PC-9 (cell line): ENCODE measurements around the gene MCTS1. TPM values are rescaled to one million over a fixed set of nuclear protein-coding genes. Genes with fewer than 3 reads are reported as not detected.

ENCODE experiments used
- BruUV-seq: library from RNA; stranded (reverse); fragments of 400-500 nt; replicated peaks from 2 replicates; lab custom pipeline; 2021; lab: Mats Ljungman, UMichigan
- CTCF ChIA-PET: fragments of 300-600 bp; sonication (Branson Sonifier 250); formaldehyde crosslinking; loops from one replicate; lab custom pipeline; 2022; ENCODE audit warnings: antibody characterized with exemption; lab: Charles Lee
- POLR2A ChIA-PET: fragments of 300-600 bp; sonication (Branson Sonifier 250); formaldehyde crosslinking; loops from one replicate; lab custom pipeline; 2022; ENCODE audit warnings: antibody characterized with exemption; ENCODE audit not compliant: unreplicated experiment; lab: Charles Lee
- DNase-seq, 2 experiments: peaks; one replicate each; pipeline versions ENCODE4 v3.0.0 to v3.0.0-alpha.2; 2015 to 2022; ENCODE audit warnings: mixed read lengths in 1 of 2
- H2AFZ ChIP-seq: fragments of 200-600 bp; sonication (generic); 2 replicates; pipeline ENCODE4 v1.8.1; 2017; ENCODE audit warnings: antibody characterized with exemption
- H3F3A ChIP-seq: fragments of 200-600 bp; sonication (generic); 2 replicates; pipeline ENCODE4 v1.8.1; 2017; ENCODE audit warnings: antibody characterized with exemption, mild to moderate bottlenecking, low read depth; ENCODE audit not compliant: insufficient read depth
- H3K27ac ChIP-seq: fragments of 200-600 bp; sonication (generic); 2 replicates; pipeline ENCODE4 v1.6.1; 2016; ENCODE audit warnings: mixed run types
- H3K27me3 ChIP-seq: fragments of 200-600 bp; sonication (generic); 2 replicates; pipeline ENCODE4 v1.6.1; 2016; ENCODE audit warnings: low read depth, mixed run types; ENCODE audit not compliant: insufficient read depth
- H3K36me3 ChIP-seq: fragments of 200-600 bp; sonication (generic); 2 replicates; pipeline ENCODE4 v1.6.1; 2016; ENCODE audit warnings: low read depth, mixed run types
- H3K4me1 ChIP-seq: fragments of 200-600 bp; sonication (generic); replicated peaks from 2 replicates; pipeline ENCODE4 v1.6.1; 2016; ENCODE audit warnings: mixed run types; ENCODE audit not compliant: insufficient read depth
- H3K4me2 ChIP-seq: fragments of 200-600 bp; sonication (generic); 2 replicates; pipeline ENCODE4 v1.6.1; 2017; ENCODE audit warnings: mixed run types
- H3K4me3 ChIP-seq: fragments of 200-600 bp; sonication (generic); 2 replicates; pipeline ENCODE4 v1.6.1; 2016; ENCODE audit warnings: mixed run types
- H3K79me2 ChIP-seq: fragments of 200-600 bp; sonication (generic); 2 replicates; pipeline ENCODE4 v1.6.1; 2017; ENCODE audit warnings: low read depth, mixed run types
- H3K9me2 ChIP-seq: fragments of 200-600 bp; sonication (generic); 2 replicates; pipeline ENCODE4 v1.8.1; 2017; ENCODE audit warnings: mild to moderate bottlenecking; ENCODE audit not compliant: insufficient read depth
- H3K9me3 ChIP-seq: fragments of 200-600 bp; sonication (generic); 2 replicates; pipeline ENCODE4 v1.8.1; 2016; ENCODE audit warnings: low read depth; ENCODE audit not compliant: insufficient read depth
- H4K20me1 ChIP-seq: fragments of 200-600 bp; sonication (generic); 2 replicates; pipeline ENCODE4 v1.8.1; 2017; ENCODE audit not compliant: insufficient read depth
- EZH2 ChIP-seq: fragments of 200-600 bp; sonication (generic); IDR thresholded peaks from 2 replicates; pipeline ENCODE4 v1.8.0; 2017; ENCODE audit warnings: antibody characterized with exemption, low read depth
- intact Hi-C: fragments of 100-400 bp; cut with micrococcal nuclease; formaldehyde crosslinking; loops from one replicate; pipeline ENCODE4 v1.10.0; 2022; ENCODE audit not compliant: unreplicated experiment
- total RNA-seq: library from RNA; stranded (reverse); gene quantifications from 2 replicates; pipeline ENCODE4 v1.2.3, GENCODE V29; 2021
- TF ChIP-seq, protein P1 (sequence below): fragments of 200-600 bp; sonication (generic); conservative IDR thresholded peaks from 2 replicates; pipeline ENCODE4 v1.6.1; 2017; ENCODE audit warnings: mixed run types, antibody characterized with exemption, mild to moderate bottlenecking, moderate library complexity

MCTS1 gene
- total RNA-seq, 1 experiment from 2014 or later = 98.4 TPM

DNA sequence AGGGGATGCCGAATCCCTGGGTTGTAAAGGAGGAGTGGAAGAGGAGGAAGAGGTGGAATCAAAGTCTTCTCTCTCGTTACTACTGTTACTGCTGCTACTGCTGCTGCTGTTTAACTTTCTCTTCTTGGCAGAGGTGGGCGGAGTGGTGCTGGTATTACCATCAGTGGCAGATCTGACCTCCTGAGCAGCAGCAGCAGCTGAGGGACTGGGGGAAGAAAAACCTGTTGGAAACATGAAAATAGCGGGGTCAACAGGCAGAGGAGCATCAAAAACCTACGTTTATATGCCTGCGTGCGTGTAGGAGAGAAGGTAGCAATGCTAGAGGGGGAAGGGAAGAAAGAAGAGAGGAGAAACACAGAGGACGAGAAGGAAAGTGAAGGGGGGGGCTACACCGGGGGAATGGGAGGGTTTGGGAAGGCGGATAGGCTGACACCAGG, 43.5 kb upstream of the MCTS1 start:
- peaks cover 39% of the 10 kb centered on the region for H3K4me1 ChIP-seq
- TF ChIP-seq, protein P1, sequence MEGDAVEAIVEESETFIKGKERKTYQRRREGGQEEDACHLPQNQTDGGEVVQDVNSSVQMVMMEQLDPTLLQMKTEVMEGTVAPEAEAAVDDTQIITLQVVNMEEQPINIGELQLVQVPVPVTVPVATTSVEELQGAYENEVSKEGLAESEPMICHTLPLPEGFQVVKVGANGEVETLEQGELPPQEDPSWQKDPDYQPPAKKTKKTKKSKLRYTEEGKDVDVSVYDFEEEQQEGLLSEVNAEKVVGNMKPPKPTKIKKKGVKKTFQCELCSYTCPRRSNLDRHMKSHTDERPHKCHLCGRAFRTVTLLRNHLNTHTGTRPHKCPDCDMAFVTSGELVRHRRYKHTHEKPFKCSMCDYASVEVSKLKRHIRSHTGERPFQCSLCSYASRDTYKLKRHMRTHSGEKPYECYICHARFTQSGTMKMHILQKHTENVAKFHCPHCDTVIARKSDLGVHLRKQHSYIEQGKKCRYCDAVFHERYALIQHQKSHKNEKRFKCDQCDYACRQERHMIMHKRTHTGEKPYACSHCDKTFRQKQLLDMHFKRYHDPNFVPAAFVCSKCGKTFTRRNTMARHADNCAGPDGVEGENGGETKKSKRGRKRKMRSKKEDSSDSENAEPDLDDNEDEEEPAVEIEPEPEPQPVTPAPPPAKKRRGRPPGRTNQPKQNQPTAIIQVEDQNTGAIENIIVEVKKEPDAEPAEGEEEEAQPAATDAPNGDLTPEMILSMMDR = no peak
- TF ChIP-seq EZH2 = no peak
- CTCF ChIA-PET = no interaction called here
- no peaks in the 10 kb centered on the region for H3K9me2 ChIP-seq
- peak overlapping the region; percentile 98 for H3K27ac ChIP-seq
- BruUV-seq = TSS peak; percentile 59
- peaks cover 68% of the 10 kb centered on the region for H3K79me2 ChIP-seq
- H3K27me3 ChIP-seq = no peaks in the 10 kb centered on the region
- peak overlapping the region; percentile 89 for H3K4me2 ChIP-seq
- H4K20me1 ChIP-seq = no peaks in the 10 kb centered on the region; the same call in 1 of the 2 replicates
- no peaks in the 10 kb centered on the region for H3K9me3 ChIP-seq
- peaks cover 35% of the 10 kb centered on the region for H3F3A ChIP-seq
- H3K36me3 ChIP-seq = peaks cover 27% of the 10 kb centered on the region
- peak overlapping the region; percentile 68 for H2AFZ ChIP-seq
- POLR2A ChIA-PET = interaction anchor here (0.6 to 1.6 kb wide), 4 partner anchors 31 to 300 kb away, joined by 5 to 54 read pairs (median 6); partner anchors contain the start of gene MCTS1
- peak overlapping the region; percentile 92 for H3K4me3 ChIP-seq
- intact Hi-C loops = loop anchor here (1.0 to 5.0 kb wide), 2 partner anchors 10 to 102 kb away; no protein-coding TSS in a partner anchor
- DNase-seq = peak in 1 of 2 experiments; percentile 44

DNA sequence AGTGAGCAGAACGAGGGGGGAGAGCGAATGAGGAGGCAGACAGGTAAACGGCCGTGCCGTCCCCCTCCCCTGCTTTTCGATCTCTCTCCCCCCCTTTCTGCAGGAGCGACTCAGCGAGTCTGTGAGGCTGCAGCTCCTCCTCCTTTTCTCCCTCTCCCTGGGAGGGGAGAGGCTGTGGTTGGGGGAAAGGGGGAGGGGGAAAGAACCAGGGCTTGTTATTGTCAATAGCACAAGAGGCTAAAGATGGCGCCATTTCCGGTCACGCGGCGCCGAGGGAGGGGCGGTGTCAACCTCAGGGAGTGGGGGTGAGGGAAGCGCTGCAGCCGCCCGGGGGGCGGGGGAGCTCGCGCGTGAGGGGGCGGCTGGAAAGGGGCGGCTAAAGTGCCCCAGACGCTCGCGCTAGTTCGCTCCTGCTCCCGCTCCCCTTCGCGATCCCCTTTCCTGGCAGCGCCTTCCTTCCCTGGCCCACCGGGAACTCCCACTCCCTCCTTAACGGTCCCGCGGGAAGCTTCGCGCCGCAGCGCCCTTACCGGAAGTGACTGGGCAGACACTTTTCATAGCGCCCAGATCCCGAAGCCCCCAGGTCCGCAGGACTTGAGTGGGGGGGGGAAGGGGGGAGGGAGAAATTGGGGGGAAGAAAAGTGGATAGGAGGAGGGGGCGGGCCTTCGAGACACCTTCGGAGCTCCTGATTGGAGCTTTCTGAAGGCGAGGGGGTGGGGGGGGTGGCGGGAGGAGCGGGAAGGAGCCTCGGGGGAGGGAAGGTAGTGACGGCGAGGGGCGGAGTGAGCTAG, 42.9 kb upstream of the MCTS1 start, which contains the start of gene CUL4B:
Gene CUL4B, minus strand, starts transcription at position 121 of the 792 bp plus-strand sequence. CDS start 324 bp downstream, outside the sequence.
- Histone ChIP-seq H3K79me2 (peaks cover 62% of the 10 kb centered on the region), H3K9me3 (no peaks in the 10 kb centered on the region), H3K4me1 (peaks cover 33% of the 10 kb centered on the region), H3K36me3 (peaks cover 23% of the 10 kb centered on the region), H4K20me1 (no peaks in the 10 kb centered on the region; the same call in 1 of the 2 replicates), H3K27ac (peak within 1 kb of the TSS; percentile 98), H3K4me2 (peak within 1 kb of the TSS; percentile 89), H3K4me3 (peak within 1 kb of the TSS; percentile 92), H2AFZ (peak within 1 kb of the TSS; percentile 81), H3K9me2 (no peaks in the 10 kb centered on the region), H3F3A (peaks cover 32% of the 10 kb centered on the region), H3K27me3 (no peaks in the 10 kb centered on the region)
- BruUV-seq = no TSS peak
- intact Hi-C loops = loop anchor here (1.0 to 5.0 kb wide), 3 partner anchors 11 to 101 kb away; partner anchors contain the start of gene MCTS1
- POLR2A ChIA-PET = interaction anchor here (0.5 to 1.6 kb wide), 14 partner anchors 11 to 905 kb away, joined by 3 to 54 read pairs (median 6); partner anchors contain the start of genes MCTS1 and RPL39
- peak; percentile 94 to 95 for DNase-seq
- CTCF ChIA-PET = no interaction called here
- TF ChIP-seq EZH2 = no peak
- TF ChIP-seq, protein P1 = 0 out of 2 replicates have a peak, but pooled peaks have one; percentile 24
